A549 (cell line): Measurements from ENCODE around the gene CUX1. TPM values are rescaled to one million over a fixed set of nuclear protein-coding genes. Genes with fewer than 3 reads are reported as not detected.
"Not testable (repeated sequence)": the region's sequence is repeated elsewhere in the genome, so short reads cannot be mapped to it uniquely, and the experiment has no call there.

ENCODE experiments used
- ATAC-seq, 2 experiments: fragments of 200-7000 bp in 1 of 2; fragments of >200 bp in 1 of 2; cut with Nextera tagmentation in 1 of 2; cut with Tn5 transposase in 1 of 2; 3 replicates each; pipeline versions ENCODE4 v1.8.0 to v1.9.1; 2018 to 2020; ENCODE audit warnings: mild to moderate bottlenecking in 1 of 2, moderate library complexity in 1 of 2
- CTCF ChIA-PET: fragments of 300-600 bp; sonication (Branson Sonifier 250); formaldehyde crosslinking; extraction: SDS; loops from one replicate; lab custom pipeline; 2021; ENCODE audit warnings: antibody characterized with exemption, inconsistent platforms; lab: Yijun Ruan, JAX
- POLR2A ChIA-PET: fragments of 350-600 bp; formaldehyde crosslinking; extraction: SDS; loops from one replicate; lab custom pipeline; 2021; ENCODE audit warnings: antibody characterized with exemption, inconsistent platforms; lab: Yijun Ruan, JAX
- DNase-seq, 2 experiments: peaks; one replicate each; pipeline versions ENCODE4 v3.0.0 to v3.0.0-alpha.2; 2011 to 2016; ENCODE audit warnings: low read depth in 1 of 2, low spot score in 1 of 2
- FAIRE-seq: peaks from 2 replicates; lab custom pipeline; 2011; peaks lifted over from hg19 to GRCh38; lab: Jason Lieb, UNC
- H3K27ac ChIP-seq, 2 experiments: fragments of >200 bp; sonication (Bioruptor Twin); formaldehyde crosslinking; 3 replicates each; pipeline ENCODE4 v1.5.1; 2016 to 2017
- H3K4me1 ChIP-seq: fragments of >200 bp; sonication (Bioruptor Twin); formaldehyde crosslinking; 3 replicates; pipeline ENCODE4 v1.6.1; 2016
- H3K4me2 ChIP-seq: fragments of >200 bp; sonication (Bioruptor Twin); formaldehyde crosslinking; 3 replicates; pipeline ENCODE4 v1.6.1; 2016
- H3K4me3 ChIP-seq: fragments of >200 bp; sonication (Bioruptor Twin); formaldehyde crosslinking; 3 replicates; pipeline ENCODE4 v1.5.1; 2016
- H3K9me3 ChIP-seq: fragments of >200 bp; sonication (Bioruptor Twin); formaldehyde crosslinking; 3 replicates; pipeline ENCODE4 v1.6.1; 2016
- CHD2 ChIP-seq: fragments of 150-350 bp; IDR thresholded peaks from 2 replicates; pipeline ENCODE4 v1.6.1; 2014; ENCODE audit warnings: low read length; ENCODE audit not compliant: partially characterized antibody
- CHD4 ChIP-seq: fragments of 200-600 bp; sonication (generic); IDR thresholded peaks from 2 replicates; pipeline ENCODE4 v1.6.1; 2016; ENCODE audit warnings: antibody characterized with exemption, mild to moderate bottlenecking, borderline replicate concordance
- CTCF ChIP-seq: fragments of >200 bp; sonication (Bioruptor Twin); formaldehyde crosslinking; IDR thresholded peaks from 3 replicates; pipeline ENCODE4 v1.5.1; 2016
- EHMT2 ChIP-seq: fragments of 200-600 bp; sonication (generic); IDR thresholded peaks from 2 replicates; pipeline ENCODE4 v1.6.1; 2016; ENCODE audit warnings: antibody characterized with exemption, low read depth, mild to moderate bottlenecking, moderate library complexity
- EP300 ChIP-seq, 2 experiments: fragments of >200 bp; sonication (Bioruptor Twin); formaldehyde crosslinking; IDR thresholded peaks; 2 replicates in 1 of 2; 3 replicates in 1 of 2; pipeline ENCODE4 v1.6.1; 2016 to 2017
- ESRRA ChIP-seq: fragments of 150-350 bp; IDR thresholded peaks from 2 replicates; pipeline ENCODE4 v1.6.1; 2014; ENCODE audit warnings: mild to moderate bottlenecking, low read length, borderline replicate concordance
- FOSB ChIP-seq: fragments of 250-450 bp; sonication (Bioruptor Pico); IDR thresholded peaks from 2 replicates; pipeline ENCODE4 v1.5.0; 2020; ENCODE audit warnings: mild to moderate bottlenecking, moderate library complexity
- GATA3 ChIP-seq: IDR thresholded peaks from 2 replicates; pipeline ENCODE4 v1.6.1; 2012; ENCODE audit warnings: borderline replicate concordance
- HDAC2 ChIP-seq: fragments of 200-600 bp; sonication (generic); IDR thresholded peaks from 2 replicates; pipeline ENCODE4 v1.6.1; 2016
- HMGXB4 ChIP-seq: fragments of 250-450 bp; sonication (Bioruptor Pico); IDR thresholded peaks from 2 replicates; pipeline ENCODE4 v1.5.0; 2021; ENCODE audit warnings: mild to moderate bottlenecking, moderate library complexity, borderline replicate concordance
- JUN ChIP-seq, 2 experiments: fragments of >200 bp; sonication (Bioruptor Twin); formaldehyde crosslinking; IDR thresholded peaks; 2 replicates in 1 of 2; 3 replicates in 1 of 2; pipeline ENCODE4 v1.6.1; 2016 to 2017
- KDM1A ChIP-seq: fragments of 200-600 bp; sonication (generic); IDR thresholded peaks from 2 replicates; pipeline ENCODE4 v1.6.1; 2016; ENCODE audit warnings: low read depth, mild to moderate bottlenecking
- MAFK ChIP-seq: fragments of 450-650 bp; IDR thresholded peaks from 2 replicates; pipeline ENCODE4 v1.6.1; 2014; ENCODE audit not compliant: partially characterized antibody
- MAZ ChIP-seq: fragments of 150-350 bp; IDR thresholded peaks from 2 replicates; pipeline ENCODE4 v1.6.1; 2014; ENCODE audit warnings: antibody characterized with exemption, low read depth, low read length, borderline replicate concordance
- NFE2L2 ChIP-seq: fragments of 150-350 bp; conservative IDR thresholded peaks from 2 replicates; pipeline ENCODE4 v1.6.1; 2014; ENCODE audit warnings: low read length
- NR3C1 ChIP-seq: fragments of >200 bp; sonication (Bioruptor Twin); formaldehyde crosslinking; IDR thresholded peaks from 3 replicates; pipeline ENCODE4 v1.6.1; 2017
- PBX3 ChIP-seq: IDR thresholded peaks from 2 replicates; pipeline ENCODE4 v1.6.1; 2012
- RCOR1 ChIP-seq: fragments of 150-350 bp; IDR thresholded peaks from 2 replicates; pipeline ENCODE4 v1.6.1; 2014; ENCODE audit warnings: antibody characterized with exemption, low read length, low read depth
- ZFP36 ChIP-seq: fragments of 450-650 bp; IDR thresholded peaks from 2 replicates; pipeline ENCODE4 v1.6.1; 2014; ENCODE audit warnings: borderline replicate concordance; ENCODE audit not compliant: partially characterized antibody
- ZNF302 ChIP-seq: fragments of 250-450 bp; sonication (Bioruptor Pico); IDR thresholded peaks from 2 replicates; pipeline ENCODE4 v1.9.0; 2021; ENCODE audit warnings: inconsistent platforms, mild to moderate bottlenecking, moderate library complexity
- WGBS: methylation state at CpG from one replicate; pipeline ENCODE4 v1.1.6; 2017; ENCODE audit errors: missing lambda C conversion rate; 5-methylcytosine and 5-hydroxymethylcytosine counted together
- polyA plus RNA-seq, 4 experiments: library from polyadenylated mRNA; depleted of rRNA in 3 of 4; stranded (reverse); fragments of >200 nt; fragmentation: RNase III in 1 of 4; extraction: RNeasy Plus Mini Kit Qiagen cat#74134 plus additional on column Dnase treatment in 1 of 4; gene quantifications; 2 replicates in 3 of 4; 3 replicates in 1 of 4; pipeline ENCODE4 v1.2.3, GENCODE V29; 2011 to 2017

Gene CUX1
- polyA plus RNA-seq, 2 of the 4 experiments (the other 2 are of a cell fraction): 32.7 to 33.4 TPM

GRCh38 chr7:102228935-102229334 is 411.5 kb downstream of the CUX1 start (continued):
- no peak for TF ChIP-seq CHD4

GRCh38 chr7:102230162-102230561 is 412.7 kb downstream of the CUX1 start:
- H3K27ac ChIP-seq: 0 out of 6 replicates have a peak overlapping the region, but pooled peaks of 1 of the 2 experiments have one; percentile 8
- H3K9me3 ChIP-seq, FAIRE-seq, H3K4me3 ChIP-seq, H3K4me1 ChIP-seq, H3K4me2 ChIP-seq, ATAC-seq, DNase-seq: not testable (repeated sequence)
- 96% methylated on average over 5 of the region's 5 CpGs for WGBS
- ChIA-PET CTCF (interaction anchor here (0.6 to 1.2 kb wide), 3 partner anchors 42 to 654 kb away, joined by 3 read pairs; no protein-coding TSS in a partner anchor), POLR2A (interaction anchor here (0.6 kb wide), 1 partner anchor 405 kb away, joined by 3 read pairs; no protein-coding TSS in a partner anchor)

GRCh38 chr7:102230593-102230992 is 413.2 kb downstream of the CUX1 start:
- Histone ChIP-seq H3K4me3 (no peak overlapping the region), H3K9me3 (no peaks in the 10 kb centered on the region), H3K4me2 (no peak overlapping the region), H3K27ac (0 out of 6 replicates have a peak overlapping the region, but pooled peaks of 1 of the 2 experiments have one; percentile 10), H3K4me1 (no peaks in the 10 kb centered on the region)
- no peak for DNase-seq
- no peak for FAIRE-seq
- no peak for ATAC-seq
- 94% methylated on average over 4 of the region's 4 CpGs for WGBS
- CTCF ChIA-PET: interaction anchor here (0.6 to 1.2 kb wide), 5 partner anchors 19 to 654 kb away, joined by 3 read pairs; no protein-coding TSS in a partner anchor
- POLR2A ChIA-PET: interaction anchor here (0.6 kb wide), 1 partner anchor 406 kb away, joined by 3 read pairs; no protein-coding TSS in a partner anchor
- TF ChIP-seq CTCF (no peak), MAZ (no peak), EP300 (IDR thresholded peaks at IDR 0.05) (no peak), JUN (IDR thresholded peaks at IDR 0.05) (no peak), NR3C1 (no peak), KDM1A (no peak), PBX3 (no peak), HDAC2 (no peak), GATA3 (no peak), NFE2L2 (no peak), ZNF302 (CRISPR knock-in tag) (no peak), EHMT2 (no peak)

- whole genome bisulfite sequencing: 92% methylated on average over 12 of the region's 12 CpGs
- no peak for TF ChIP-seq RCOR1
- no peak for TF ChIP-seq HMGXB4 (CRISPR knock-in tag)
- TF ChIP-seq CHD2: no peak
- TF ChIP-seq MAZ: no peak
- TF ChIP-seq ESRRA: no peak
- no peak for TF ChIP-seq FOSB (CRISPR knock-in tag)
- TF ChIP-seq MAFK: no peak
- TF ChIP-seq ZFP36: no peak
- TF ChIP-seq, all 56 proteins: peak for 0
- ChIA-PET CTCF (interaction anchor here (0.6 to 1.2 kb wide), 6 partner anchors 11 to 670 kb away, joined by 3 to 4 read pairs (median 3); no protein-coding TSS in a partner anchor), POLR2A (no interaction called here)
- Histone ChIP-seq H3K9me3 (no peaks in the 10 kb centered on the region), H3K4me3 (no peak overlapping the region), H3K4me1 (peaks cover 6% of the 10 kb centered on the region), H3K27ac (peak overlapping the region in 1 of 2 experiments; percentile 36; a peak in 1 of 6 replicates), H3K4me2 (no peak overlapping the region)
- ATAC-seq (no peak), DNase-seq (no peak), FAIRE-seq (no peak)
Observed at GRCh38 chr7:102232611-102233286, 415.3 kb downstream of the CUX1 start.
